HG03139 (cell line): ENCODE results near the gene RRBP1.

Experiments
- ATAC-seq: cut with Tn5 transposase; IDR thresholded peaks from one replicate; pipeline ENCODE4 v1.9.1; 2021; ENCODE audit not compliant: unreplicated experiment

The RRBP1 gene

DNA sequence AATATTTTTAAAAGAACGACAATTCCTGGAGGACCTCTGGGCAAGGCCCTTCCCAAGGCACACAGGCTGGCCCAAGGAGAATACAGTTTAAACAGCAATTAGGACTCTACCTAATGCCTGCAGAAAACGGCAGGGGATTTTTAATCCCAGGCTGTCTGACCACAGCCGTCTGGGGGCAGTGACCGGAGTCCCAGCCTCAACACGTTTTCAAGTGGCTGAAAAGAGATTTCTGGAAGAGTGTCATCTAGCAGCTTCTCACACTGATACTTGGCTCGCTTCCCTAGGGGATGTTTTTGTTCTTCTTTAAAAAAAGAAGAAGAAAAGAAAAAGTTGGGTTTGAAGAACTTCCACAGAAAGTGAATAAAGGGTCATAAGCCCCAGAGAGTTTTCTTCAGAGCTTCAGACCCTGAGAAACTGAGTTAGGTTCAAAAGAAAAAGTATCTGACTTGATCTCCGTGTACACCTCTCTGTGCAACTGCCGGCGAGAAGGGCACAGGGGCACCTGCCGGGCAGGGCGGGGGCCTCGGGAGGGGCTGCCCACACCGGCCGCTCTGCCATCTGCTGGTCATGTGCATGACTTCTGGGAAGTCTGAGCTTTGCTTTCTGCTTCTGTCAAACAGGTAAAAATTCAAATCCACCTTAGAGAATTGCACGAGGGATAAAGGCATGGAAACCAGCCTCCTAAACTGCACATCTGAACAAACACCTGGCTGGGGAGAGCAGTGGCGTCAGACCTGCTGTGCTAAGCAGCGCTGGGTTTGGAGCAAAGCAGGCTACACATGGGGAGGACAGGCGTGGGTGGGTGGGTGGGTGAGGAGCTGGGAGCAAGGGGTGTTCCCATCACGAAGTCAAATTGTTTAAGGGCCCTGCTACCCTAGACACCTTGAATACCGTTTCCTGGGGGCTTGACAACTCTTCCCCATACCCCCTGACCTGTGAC lies 33.0 kb downstream of the RRBP1 start:
- ATAC-seq, result no peak

DNA sequence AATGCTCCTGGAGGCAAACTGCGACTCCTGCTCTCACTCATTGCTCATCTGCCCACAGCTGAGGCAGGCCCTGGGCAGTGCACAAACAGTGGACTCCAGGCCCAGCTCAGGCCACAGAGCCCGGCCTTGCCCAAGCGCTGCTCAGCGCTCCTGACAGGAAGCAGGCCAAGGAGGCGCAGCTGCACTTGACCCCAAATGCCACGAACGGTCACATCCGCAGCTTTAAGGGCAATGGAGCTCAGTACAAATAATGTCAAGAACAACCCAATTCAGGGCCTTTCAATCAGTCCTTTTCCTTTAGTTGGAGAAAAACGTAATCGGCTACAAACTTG lies 33.8 kb downstream of the RRBP1 start:
- ATAC-seq, result no peak

DNA sequence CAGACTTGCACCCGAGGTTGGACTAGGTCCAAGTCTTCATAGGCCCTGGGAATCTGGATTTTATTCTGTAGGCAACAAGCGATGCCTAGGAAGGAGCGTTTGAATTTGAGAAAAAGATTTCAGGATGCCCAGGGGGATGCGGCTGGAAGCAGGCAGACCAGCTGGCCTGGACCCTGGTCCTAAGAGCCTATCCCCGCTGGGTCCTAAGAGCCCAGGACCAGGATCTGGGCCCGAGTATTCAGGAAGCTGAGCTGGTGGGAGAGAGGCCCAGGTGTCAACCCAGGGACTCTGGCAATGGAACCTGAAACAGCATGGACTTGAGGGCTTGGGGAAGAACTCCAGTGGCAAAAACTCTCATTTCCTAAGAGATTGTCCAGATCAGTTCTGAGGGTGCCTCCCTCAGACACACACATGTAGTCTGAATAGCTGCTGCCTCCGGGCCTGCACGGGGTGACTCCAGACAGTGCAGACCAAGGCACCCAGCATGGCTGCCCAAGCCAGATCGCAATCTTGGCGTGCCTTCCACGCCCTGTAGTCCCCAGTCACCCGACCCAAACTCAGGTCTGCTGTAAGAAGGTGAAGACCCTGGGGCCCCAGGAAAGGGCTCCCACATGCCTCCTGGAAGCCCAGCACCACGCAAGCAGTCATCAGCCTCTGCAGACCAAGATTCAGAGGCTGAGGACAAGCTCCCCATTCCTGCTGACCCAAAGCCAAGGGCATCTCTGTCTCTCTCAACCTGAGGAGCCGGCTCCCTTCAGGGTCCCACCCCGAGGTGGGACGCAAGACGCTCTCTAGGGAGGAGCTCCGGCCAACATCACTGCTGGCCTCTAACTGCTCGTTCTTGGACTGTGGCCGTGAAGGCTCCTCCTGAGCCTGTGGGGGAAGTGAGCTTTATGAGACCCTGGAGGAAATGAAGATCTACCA lies 34.4 kb downstream of the RRBP1 start:
- ATAC-seq, result no peak

DNA sequence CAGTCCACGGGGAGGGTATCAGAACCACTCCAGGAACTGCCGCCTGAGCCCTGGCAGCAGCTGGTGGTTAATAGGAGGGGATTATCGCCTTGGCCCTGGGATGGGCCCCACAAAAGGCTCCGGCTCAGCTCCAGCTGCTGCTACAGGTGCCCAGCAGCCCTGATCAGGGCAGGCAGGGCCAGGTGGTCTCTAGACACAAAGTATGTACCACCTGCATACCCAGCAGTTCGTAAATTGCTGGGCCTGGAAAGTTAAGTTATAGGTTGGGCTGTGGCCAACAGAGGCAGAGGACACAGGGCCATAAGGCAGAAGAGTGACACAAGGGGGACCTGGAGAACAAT lies 35.1 kb downstream of the RRBP1 start:
- ATAC-seq, result no peak

DNA sequence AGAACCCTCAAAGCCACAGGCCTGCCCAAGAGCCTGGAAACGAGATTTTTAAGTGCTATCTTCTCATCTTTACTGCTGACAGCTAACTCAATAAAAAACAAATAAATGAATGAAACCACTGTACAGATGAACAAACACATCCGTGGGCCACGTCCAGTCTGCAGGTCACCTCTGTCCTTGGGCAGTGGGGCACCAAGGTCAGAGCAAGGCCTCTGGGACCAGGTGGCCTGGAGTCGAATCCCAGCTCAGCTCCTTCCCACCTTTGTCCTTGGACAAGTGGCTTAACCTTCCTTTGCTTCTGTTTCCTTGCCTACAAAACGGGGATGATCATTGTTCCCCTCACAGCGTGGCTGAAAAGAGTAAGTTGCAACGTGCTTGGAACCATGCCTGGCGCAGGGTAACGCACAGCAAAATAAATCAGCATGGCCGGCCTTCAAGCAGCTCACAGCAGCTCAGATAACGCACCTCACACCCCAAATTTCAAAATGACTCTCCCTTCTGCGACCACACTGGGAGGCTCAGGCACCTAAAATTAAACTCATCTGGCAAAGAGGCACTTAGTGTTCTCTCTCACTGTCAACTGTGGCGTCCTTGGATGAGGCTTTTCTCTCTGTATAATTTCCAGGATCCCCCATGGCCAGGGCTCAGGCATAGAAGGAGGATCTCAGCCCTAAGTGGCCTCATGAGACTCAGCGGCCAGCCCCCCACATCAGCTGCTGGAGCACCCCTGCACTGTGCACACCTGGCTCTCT lies 35.7 kb downstream of the RRBP1 start:
- no peak for ATAC-seq

DNA sequence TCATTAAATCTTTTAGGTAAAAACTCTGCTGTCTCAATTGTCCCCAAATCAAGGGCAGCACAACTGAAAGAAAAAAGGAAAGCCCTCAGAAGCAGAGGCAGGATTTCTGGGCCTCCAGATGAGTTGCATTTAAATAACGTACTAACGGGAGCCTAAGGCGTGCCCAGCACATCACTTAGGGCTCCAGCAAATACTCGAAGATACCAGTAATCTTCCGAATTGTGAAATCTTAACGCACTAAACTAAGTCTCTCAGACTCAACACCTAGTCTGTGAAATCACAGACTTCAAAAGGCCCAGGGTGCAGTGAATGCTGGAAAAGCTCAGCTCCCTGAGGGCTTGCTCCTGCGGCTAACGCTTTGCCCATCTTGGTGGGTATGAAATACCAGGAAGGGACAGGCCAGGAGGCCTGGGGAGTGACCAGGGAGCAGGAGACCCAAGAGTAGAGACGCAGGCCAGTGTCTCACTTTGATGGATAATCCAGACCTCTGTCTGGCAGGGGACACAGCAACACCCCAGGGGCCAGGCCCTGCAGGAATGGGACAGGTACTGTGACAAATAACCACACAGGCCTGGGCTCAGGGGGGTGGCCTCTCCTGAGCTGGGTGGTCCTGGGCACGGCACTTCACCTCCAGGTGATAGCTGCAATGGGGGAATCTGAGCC lies 36.4 kb downstream of the RRBP1 start:
- no peak for ATAC-seq

DNA sequence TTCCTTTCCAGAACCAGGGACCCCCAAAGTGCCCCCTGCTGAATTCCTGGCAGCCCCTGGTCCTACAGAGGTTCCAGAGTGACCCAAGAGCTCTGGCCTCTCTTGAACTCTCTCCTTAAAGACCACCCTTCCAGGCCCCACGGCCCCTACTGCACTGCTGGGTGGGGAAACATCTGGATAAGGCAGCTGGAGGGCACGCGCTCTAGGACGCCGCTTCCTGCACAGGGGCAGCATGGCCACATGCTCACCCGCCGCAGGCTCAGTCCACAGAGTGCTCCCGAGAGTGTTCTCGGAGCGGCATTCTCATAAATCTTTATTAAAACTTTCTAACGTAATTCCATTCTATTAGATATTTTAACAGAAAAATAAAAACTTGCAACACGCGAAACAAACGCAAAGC lies 37.0 kb downstream of the RRBP1 start:
- no peak for ATAC-seq

DNA sequence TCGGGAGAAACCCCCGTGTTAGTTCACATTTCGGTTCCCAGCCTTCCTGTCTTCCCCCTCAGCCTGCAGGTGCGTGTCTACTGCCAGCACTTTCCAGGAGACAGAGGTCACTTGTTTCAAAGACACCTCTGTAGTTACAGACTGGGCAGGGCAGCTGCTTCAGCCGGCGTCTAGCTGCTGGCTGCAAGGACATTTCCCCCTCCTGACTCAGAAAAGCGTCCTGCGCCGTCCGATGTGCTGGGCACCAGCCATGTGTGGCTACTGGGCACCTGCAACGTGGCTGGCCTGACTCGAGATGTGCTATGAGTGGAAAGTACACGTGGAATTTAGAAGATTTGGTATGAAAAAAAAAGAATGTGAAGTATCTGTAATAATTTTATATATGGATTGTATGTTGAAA lies 37.6 kb downstream of the RRBP1 start:
- no peak for ATAC-seq

DNA sequence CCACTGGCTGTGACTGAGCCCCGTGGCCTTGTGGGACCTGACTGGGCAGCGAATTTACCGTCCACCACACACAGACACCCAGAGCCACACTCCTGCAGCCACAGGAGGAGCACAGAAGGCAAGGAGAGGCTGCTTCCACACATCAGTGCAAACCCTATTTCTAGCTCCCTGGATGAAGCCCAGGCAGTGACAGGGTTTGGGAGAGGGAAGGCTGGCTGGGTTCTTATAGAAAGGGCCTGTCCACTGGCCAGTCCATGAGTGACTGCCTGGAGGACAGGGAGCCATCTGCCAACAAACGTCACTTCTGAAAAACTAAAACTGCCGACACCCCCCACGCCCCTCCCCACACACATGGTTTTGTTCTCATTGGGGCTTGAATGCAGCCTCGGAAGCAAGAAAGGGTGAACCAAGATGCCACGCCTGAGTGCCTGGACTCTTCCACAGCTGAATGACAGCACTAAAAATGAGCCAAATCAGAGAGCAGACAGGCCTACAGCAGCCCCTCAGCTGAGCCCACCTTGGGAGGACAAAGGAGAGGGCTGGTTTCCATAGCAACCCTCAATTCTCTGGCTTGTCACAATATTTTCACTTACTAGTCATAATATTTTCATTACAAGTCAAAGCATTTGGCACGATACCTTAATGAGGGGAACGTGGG lies 38.4 kb downstream of the RRBP1 start:
- ATAC-seq, result no peak

DNA sequence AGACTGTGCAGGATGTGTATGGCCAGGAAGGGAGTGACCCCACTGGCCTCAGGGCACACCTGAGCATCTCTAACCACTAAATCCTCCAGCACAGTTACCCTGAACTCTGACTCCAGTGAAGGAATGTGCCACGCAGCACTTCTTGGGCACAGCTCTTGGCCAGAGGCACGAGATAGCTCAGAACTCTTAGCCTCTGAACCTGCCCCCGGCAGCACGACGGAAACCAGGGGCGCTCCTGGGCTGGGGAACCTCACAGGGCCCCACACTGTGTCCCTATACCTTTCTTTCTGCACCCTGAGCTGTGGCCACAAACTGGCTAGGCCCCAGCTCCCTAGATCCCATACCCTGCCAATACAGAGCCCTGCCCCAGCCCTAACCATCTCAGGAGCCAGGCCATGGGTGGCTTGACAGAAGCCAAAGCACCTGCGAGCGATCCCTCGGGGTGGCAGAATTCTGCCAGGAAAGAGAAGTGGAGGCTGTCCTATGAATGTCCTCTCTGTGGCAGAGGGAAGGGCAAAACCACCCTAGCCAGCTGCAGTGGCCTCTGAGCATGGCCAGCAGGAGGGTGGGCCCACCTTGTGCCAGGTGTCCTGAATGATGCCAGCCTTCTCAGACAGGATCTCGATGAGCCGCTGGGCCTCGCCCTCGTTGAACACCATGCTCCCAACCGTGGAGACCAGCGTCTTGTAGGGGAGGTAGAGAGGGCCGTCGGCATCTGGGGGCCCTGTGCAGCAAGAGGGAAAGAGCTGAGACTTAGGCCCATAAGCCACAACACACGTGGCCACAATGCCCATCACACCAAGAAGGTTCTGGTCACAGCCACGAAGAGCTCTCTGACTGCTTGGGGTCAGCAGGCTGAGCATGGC lies 39.4 kb downstream of the RRBP1 start:
- no peak for ATAC-seq

DNA sequence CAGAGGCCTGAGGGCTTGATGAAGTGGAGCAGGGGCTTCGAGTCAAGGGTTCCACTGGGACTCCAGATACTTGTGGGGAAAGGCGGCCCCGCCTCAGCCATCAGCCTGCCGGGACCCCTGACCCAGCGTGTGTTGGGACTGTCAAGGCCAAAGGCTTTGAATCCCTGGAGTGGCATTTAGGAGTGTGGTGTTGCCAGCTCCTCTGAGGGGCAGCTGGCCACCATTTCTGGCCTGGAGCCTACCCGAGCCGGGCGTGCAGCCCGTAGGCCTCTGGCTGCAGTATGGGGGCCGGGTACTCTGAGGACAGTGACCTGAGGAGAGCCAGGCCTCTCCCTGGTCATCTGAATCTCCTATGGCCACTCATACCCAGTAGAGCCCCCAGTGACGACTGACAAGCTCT lies 40.0 kb downstream of the RRBP1 start:
- ATAC-seq, result no peak

DNA sequence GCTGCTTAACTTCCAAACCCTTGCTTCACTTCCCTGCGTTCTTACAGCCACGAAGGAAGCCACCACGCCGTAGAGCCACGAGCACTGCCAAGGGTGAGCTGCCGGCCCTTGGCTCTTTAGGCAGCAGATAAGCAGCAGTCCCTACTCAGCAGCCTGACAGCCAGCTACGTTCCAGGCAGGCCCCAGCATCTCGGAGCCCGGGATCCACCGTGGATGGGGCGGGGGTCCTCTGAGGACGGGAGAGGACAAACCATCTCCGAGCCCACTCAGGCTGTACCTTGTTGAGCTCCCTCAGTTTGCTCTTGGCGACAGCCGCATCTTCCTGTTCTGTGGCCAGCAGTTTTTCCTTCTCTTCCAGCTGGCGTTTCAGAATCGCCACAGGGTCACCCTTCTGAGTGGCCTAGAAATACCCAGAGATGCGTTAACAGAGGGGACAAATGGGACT lies 40.5 kb downstream of the RRBP1 start:
- ATAC-seq, result no peak

DNA sequence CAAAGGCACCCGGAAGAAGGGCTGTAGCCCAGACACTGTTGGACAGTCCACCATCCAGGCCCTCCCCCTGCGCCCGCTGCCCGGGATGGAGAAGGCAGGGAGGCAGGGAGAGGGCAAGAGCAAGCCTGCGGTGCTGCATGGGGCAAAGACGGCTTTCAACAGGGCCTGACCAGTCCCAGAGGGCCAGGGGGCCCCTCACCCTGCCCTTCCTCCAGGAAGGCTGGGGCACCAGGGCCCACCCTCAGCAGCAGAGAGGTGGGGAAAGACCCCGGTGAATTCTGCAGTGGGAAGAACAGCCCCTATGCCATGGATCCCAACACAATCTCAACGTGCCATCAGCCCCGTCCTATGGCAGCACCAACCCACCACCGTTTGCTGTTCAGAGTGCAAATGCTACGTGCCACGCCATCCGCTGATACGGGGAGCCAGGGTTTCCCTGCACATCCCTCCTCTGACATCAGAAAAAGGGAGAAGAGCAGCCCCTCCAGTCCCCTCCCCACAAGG lies 41.1 kb downstream of the RRBP1 start:
- no peak for ATAC-seq

DNA sequence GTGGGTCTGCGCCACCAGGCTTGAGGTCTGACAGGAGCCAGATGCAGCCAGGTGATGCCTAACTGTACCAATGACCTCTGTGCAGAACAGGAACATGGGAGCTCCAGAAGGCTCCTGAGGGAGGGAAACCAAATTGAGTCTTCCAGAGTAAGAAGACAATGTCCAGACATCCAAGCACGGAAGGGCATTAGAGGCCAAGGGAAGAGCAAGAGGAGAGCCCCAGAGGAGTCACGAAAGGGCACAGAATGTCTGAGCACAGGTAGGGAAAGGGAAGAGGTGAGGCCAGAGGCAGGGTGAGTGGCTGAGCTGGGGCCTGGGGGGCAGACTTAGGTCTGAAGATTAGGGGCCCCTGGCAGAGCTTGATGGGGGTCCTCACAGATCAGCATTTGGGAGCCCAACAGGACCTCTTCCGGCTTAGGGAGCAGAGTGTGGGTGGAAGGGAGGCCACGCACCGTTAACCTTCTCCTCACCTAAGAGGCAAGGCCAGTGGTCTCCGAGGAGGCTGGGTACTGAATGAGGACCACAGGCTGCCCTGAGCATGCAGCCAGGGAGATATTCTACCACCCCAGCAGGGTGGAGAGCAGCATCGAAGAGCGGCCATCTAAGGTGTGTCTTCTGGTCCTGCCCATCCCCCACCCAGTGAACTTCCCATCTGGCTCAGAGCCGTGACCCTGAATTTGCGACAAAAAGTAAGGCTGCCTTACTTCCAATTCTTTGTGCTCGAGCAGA lies 41.7 kb downstream of the RRBP1 start:
- no peak for ATAC-seq

DNA sequence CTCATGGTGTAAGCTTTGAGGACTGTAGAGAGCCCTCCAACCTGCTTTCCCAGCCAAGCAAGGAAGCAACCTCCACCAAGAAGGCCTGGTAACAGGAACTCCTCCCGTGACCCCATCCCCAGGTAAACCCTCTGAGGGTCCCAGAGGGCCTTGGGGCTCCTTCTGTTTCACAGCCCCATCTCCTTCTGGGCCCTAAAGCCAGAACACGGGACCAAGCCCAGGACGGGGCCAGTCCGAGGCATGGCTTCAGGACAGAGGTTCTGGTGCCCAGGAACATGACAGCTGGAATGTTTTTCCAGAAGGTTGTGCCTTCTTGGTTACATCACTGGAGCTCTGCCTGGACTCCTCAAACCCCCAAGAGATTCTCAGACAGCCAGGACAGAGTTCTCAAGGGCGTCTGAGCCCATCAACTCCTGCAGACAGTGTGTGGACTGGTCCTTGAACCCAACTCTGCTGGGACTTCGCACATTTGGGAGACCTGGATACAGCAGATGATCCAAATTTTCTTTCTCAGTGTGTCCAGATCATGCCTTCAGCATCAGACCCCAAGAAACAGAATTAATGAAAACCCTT lies 43.1 kb downstream of the RRBP1 start:
- ATAC-seq, result no peak

DNA sequence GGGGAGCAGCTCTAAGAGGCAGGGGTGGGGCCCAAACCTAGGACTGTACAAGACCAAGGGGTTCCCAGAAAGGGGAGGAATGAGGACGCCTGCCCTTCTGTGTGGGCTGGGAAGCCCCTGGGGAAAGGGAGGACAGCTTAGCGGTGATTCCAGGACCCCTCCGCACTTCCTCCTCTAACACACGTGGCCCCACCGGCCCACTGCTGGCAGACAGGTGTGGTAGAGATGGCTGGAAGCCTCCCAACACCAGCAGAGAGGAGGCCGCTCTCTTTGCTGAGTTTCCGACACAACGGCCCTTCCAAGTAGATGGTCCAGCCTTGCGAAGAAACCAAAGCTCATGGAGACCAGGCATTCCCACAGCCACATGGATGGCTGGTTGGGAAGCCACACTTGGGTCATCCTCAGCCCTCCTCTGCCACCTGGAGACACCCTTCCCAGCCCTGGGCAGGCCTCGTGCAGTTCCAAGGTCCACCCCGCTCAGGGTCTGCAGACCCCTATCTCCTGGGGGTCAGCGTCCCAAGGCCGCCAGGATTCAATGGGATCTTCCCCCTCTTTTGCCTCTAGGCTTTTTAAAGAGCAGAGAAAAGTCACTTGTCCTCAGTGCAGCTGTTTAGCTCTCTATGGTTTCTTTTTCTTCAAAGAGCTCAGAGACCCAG lies 43.9 kb downstream of the RRBP1 start:
- ATAC-seq, result no peak

DNA sequence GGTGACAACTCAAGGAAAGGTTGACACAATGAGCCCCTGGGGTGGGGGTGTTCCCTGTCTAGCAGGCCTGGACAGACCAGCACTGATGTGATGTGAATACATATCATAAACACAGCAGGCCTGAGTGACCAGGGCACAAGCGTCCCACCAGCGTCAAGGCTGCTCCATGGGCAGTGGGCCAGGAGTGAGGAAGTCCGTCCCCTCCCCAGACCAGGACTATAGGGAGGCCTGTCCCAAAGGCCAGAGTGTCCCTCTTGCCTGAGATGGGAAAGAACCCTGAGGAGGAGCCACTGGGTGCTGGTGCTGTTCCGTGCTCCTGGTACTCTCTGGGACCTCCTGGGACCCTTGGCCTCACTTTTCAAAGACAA lies 44.6 kb downstream of the RRBP1 start:
- ATAC-seq, result no peak
